ENCODE data around the gene XKR8.

Gene XKR8

DNA sequence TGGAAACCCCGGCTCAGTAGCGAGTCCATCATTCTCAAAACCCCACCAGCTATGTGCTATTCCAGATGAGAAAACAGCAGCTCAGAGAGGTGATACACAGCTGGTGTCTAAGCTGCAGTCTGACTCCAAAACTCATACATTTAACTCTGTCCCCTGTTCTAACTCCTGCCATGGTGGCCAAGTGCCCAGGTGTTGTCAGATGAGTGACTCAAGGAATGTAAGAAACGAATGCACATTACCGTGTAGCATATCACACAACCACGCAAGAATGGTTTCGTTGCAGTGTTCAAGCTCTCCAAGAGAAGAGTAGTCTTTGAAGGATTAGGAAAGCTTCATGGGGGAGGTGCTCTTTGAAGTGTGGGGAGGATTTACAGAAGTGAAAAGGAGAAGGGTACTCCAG, 4.7 kb upstream of the XKR8 start:
- no peak for DNase-seq (ENCODE audit: low read depth in 2 of 2, low spot score in 1 of 2)

DNA sequence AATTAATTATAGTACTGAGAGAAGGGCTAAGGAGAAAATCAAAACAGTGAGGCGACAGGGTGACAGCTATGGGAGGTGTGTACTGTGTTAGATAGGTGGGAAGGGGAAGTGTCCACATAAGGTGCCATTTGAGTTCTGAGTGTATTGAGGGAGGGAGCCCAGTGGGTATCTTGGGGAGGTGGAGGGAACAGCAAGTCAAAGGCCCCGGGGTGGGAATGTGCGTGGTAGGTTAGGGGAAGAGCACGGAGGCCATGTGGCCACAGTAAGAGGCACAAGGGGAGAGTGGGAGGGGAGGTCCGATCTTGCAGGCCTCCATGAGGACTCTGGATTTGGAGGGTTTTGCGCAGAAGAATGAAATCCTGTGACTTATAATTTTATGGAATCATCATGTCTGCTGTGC, 3.0 kb upstream of the XKR8 start:
- no peak for DNase-seq (ENCODE audit: low read depth in 2 of 2, low spot score in 1 of 2)

DNA sequence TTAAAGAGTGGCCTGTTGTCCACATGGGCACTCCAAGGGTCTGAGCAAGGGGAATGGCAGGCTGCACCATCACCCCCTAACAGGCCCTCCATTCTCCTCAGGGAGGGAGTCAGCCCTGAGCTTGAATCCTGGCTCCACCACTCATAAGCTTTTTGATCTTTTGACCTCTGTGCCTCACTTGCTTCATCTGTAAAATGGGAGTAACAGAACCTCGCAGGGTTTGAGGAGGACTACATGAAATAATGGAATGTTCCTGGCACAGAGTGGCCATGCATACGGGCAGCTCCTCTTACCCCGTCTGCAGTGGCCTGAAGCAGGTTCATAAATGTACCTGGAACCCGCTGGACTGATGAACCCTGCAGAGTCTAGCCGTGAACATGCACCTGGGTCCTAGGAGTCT, 2.1 kb upstream of the XKR8 start:
- no peak for DNase-seq (ENCODE audit: low read depth in 2 of 2, low spot score in 1 of 2)

DNA sequence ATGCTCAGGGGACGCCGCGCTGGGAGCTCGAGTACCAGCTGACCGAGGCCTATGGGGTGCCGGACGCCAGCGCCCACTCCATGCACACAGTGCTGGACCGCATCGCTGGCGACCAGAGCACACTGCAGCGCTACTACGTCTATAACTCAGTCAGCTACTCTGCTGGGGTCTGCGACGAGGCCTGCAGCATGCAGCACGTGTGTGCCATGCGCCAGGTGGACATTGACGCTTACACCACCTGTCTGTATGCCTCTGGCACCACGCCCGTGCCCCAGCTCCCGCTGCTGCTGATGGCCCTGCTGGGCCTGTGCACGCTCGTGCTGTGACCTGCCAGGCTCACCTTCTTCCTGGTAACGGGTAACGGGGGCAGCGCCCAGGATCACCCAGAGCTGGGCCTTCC, 1.3 kb upstream of the XKR8 start:
- DNase-seq (ENCODE audit: low read depth in 2 of 2, low spot score in 1 of 2) = no peak

DNA sequence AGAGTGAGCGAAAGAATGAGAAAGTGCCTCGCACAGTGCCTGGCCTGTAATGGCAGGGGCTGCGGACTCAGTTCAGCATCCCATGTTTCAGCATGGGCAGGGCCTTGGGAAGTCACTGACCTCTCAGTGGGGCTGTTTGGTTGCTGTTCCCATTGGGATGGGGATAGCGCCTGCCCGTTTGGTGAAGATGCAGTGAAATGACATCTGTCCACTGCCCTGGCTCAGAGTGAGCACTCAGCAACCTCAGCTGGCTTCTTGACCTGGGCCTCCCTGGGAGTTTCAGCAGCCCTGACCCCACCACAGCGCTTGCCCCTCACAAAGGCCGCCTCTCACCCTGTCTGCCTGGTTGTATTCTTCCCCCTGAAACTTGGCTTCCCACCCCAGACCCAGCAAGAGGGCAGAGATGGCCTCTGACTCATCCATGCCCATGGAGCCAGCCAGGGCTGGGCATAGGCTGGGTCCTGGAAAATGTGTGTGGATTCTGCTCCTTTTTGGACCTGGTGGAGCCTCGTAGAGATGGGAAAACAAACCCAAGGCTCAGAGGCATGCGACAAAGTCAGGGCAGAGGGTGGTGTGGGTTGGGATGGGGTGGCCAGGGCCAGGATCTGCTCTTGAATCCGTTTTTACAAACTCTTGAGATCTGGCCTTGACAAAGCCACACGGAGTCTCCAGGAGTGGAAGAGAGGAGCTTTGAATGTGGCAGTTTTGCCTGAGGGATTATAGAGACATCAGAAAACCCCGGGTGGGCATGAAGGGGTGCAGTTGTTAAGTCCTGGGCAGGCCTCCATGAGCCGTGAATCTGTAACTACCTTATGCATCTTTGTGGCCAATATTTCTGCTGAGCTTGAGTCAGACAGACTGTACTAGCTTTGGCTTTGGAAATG, 1.2 kb downstream of the XKR8 start:
- DNase-seq (ENCODE audit: low read depth in 2 of 2, low spot score in 1 of 2) = no peak

DNA sequence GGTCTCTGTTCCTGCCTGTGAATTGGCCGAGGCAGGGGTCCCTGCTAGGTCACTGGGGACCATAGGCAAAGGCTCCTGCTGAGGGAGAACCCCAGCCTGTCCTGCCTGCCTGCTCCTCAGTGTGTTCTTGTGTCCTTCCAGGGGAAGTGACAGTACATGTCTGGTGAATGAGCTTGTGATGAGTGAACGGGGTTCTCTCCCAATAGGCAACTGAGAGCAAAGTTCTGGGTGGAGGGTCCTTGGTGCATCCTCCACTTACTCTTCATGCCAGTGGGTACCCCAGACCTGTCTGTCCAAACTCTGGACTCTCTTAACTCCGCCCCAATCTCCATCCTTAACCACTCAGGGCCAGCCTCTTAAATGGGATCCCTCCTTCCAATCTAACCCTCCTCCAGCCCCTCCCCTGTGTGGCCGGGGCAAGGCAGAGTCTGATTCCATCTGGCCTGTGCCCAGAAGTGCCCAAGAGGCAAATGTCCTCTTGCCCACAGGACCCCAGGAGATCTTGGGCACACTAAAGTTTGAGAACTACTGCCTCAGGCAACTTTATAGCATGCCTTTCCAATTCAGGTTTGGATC, 2.0 kb downstream of the XKR8 start:
- DNase-seq (ENCODE audit: low read depth in 2 of 2, low spot score in 1 of 2) = no peak

DNA sequence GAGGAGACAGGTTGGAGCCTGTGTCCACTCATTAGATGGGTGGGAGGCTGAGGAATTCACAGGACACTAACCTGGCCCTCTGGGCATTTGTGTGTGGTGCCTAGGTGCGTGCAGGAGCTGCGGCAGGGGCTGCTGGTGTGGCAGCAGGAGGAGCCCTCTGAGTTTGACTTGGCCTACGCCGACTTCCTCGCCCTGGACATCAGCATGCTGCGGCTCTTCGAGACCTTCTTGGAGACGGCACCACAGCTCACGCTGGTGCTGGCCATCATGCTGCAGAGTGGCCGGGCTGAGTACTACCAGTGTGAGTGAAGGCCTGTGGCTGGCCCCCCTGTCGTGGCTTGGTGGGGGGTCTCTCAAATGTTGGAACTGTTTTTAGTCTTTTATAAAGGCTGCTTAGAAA, 3.6 kb downstream of the XKR8 start:
- DNase-seq (ENCODE audit: low read depth in 2 of 2, low spot score in 1 of 2) = no peak

DNA sequence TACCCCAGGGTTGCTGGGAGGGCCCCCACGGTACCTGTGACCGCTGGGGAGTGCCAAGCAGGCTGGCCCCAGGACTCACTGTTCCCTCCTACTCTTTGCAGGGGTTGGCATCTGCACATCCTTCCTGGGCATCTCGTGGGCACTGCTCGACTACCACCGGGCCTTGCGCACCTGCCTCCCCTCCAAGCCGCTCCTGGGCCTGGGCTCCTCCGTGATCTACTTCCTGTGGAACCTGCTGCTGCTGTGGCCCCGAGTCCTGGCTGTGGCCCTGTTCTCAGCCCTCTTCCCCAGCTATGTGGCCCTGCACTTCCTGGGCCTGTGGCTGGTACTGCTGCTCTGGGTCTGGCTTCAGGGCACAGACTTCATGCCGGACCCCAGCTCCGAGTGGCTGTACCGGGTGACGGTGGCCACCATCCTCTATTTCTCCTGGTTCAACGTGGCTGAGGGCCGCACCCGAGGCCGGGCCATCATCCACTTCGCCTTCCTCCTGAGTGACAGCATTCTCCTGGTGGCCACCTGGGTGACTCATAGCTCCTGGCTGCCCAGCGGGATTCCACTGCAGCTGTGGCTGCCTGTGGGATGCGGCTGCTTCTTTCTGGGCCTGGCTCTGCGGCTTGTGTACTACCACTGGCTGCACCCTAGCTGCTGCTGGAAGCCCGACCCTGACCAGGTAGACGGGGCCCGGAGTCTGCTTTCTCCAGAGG, 6.8 kb downstream of the XKR8 start:
- DNase-seq (ENCODE audit: low read depth in 2 of 2, low spot score in 1 of 2) = no peak

DNA sequence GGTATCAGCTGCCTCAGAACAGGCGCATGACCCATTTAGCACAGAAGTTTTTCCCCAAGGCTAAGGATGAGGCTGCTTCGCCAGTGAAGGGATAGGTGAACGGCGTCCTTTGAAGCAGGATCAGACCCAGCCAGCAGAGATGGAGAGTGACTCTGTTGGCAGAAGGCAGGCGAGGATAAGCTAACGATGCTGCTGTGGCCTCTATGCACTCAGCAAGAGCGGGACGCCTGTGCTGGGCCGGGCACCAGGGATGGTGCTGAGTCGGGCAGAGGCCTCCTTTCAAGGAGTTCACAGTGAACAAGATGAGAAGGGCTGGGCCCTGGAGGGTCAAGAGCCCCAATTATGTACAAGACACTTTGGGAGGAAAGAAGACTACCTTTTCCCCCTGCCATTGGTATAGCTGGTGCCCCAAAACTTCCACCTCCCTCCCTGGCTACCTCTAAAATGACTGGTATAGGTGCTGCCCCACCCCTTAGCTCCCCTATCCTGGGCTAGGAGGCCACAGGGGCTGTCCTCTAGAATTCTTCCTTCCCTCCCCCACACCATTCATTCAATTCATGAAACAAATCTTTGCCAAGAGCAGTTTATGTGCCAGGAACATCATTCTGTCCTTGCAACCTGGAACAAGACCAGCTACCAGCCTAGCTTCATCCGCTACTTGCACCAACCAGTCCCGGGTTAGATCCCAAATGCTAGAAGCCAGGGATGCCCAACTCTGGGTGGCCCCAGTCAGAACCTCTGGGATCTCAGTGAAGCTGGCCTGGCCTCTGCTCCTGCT, 7.5 kb downstream of the XKR8 start:
- DNase-seq (ENCODE audit: low read depth in 2 of 2, low spot score in 1 of 2) = no peak

DNA sequence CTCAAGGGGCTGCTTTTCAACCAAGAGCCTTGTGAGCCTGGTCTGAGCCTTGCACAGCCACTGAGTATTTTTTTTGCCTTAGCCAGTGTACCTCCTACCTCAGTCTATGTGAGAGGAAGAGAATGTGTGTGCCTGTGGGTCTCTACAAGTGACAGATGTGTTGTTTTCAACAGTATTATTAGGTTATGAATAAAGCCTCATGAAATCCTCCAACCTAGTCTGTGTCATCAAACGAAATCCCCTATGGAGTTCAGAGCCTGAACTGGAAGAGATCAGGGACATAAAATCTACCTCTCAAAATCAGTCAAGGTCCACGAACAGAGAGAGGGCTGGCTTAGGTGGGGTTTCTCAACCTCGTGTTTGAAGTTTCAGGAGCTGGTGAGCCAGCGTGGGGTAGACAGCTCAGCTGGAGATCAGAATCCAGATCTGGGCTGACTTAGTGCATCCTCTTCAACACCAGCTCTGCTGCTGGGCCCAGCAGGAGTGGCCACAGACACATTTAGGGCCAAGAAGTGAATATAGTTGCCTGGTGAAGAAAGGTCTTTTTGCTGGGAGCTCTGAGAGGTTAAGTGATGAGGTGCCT, 8.2 kb downstream of the XKR8 start:
- DNase-seq (ENCODE audit: low read depth in 2 of 2, low spot score in 1 of 2) = no peak

DNA sequence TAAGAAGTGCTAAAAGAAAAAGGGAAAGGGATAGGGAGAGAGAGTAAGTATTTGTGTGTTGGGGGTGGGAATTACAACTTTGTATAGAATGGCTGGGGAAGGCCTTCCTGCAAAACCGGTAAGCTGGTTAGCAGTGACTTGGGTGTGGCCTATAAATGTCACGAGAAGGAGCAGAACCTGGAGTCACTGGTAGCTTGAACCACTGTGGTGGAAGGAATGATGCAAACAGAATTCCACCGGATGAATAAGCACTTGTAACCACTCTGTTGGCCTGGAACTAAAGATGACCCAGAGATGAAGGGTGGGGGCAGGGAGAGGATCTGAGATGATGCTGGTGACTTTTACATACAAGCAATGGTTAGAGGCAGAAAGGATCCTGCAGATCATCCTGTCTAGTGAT, 8.9 kb downstream of the XKR8 start:
- DNase-seq (ENCODE audit: low read depth in 2 of 2, low spot score in 1 of 2) = no peak

DNA sequence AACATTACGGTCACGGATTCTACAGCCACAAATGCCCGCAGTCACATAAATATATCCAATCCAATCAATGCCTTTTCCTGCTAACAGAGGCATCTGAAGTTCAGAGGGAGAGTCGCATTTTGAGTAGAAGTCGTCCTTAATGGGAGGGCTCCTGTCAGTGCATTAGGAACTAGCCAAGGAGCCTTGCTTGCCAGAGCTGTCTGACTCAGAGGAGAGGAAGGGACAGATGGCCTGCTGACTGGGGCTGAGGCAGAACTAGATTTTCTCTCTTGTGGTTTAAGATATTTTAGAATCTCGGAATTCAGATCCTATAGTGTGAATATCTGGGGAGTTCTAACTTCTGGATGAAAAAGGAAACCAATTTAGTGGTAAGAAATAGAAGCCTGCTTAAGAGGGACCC, 10.6 kb downstream of the XKR8 start:
- no peak for DNase-seq (ENCODE audit: low read depth in 2 of 2, low spot score in 1 of 2)

DNA sequence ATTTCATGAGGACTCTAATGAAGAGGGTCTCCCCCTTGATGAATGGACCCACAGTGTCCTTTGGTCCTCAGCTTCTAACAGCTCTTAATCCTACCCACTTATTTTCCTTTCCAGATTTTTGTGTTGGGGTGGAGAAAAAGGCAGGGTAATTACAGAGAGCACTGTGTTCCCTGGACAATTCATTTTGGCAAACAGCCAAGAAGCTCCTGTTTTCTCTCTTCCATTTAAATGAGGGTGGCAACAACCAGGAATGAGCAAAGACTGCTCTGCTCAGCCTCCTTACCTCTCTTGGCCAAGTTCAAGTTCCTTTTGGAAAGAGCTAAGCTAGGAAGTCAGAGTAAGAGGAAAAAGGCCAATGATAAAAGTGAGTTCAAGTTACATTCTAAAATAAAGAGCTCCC, 11.9 kb downstream of the XKR8 start:
- DNase-seq (ENCODE audit: low read depth in 2 of 2, low spot score in 1 of 2) = no peak

DNA sequence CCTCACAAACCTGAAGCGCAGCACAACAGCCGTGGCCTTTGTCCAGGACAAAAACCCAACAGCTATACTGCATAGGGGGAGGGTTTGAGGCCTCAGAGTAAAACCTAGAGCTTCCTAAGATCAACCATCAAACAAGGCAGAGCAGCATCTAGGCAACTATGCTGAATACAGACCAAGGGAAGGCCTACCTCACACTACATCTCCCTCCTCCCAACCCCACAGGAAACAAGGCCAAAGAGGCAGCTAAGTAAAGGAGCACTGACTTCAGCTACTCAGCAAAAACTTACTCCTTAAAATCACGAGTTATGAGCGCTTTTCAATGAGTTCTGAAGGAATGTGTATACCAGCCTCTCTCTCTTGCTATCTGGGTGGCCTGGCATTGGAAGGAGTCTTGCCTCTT, 12.4 kb downstream of the XKR8 start:
- DNase-seq (ENCODE audit: low read depth in 2 of 2, low spot score in 1 of 2) = no peak

DNA sequence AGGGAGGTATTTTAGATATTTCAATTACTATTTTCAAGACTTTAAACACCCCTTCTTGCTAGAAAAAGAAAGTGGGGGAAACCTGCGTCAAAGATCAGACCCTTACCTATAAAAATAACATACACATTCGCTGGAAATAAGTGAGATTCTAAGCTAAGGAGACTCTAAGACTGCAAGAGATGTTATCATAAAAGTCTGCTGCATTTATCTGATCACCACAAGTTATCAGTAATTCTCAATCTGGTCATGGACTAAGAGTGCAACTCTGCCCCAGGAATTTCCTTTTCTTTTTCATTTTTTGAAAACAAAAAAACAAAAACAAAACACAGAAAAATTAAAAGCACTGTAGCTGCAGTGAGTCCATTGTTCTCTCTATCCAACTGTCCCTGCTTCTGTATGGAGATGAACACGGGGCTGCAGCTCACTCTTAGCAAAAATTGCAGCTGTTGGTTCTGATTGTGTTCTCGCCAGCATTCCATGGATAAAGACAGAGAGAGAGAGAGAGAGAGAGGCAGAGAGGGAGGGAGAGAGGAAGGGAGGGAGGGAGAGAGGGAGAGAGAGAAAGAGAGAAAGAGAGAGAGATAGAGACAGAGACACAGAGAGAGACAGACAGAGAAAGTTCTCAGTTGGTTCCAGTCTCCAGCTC, 14.1 kb downstream of the XKR8 start:
- DNase-seq (ENCODE audit: low read depth in 2 of 2, low spot score in 1 of 2) = no peak

DNA sequence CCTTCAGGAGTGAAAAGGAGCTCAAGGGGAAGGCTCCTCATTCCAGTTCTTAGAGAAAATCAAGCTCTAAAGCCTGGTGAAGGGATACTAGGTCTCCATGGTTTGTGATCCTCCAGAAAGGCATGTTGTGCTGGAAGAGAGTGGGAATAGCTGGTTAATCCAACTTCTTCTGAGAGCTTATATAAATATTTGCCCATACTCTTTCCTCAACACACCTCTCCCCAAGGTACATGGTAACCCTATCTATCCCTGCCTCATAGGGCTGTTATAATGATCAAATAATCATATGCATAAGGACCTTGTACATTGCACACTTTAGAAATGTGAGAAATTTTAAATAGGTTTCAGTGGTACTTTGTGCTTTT, 14.6 kb downstream of the XKR8 start:
- DNase-seq (ENCODE audit: low read depth in 2 of 2, low spot score in 1 of 2) = no peak

DNA sequence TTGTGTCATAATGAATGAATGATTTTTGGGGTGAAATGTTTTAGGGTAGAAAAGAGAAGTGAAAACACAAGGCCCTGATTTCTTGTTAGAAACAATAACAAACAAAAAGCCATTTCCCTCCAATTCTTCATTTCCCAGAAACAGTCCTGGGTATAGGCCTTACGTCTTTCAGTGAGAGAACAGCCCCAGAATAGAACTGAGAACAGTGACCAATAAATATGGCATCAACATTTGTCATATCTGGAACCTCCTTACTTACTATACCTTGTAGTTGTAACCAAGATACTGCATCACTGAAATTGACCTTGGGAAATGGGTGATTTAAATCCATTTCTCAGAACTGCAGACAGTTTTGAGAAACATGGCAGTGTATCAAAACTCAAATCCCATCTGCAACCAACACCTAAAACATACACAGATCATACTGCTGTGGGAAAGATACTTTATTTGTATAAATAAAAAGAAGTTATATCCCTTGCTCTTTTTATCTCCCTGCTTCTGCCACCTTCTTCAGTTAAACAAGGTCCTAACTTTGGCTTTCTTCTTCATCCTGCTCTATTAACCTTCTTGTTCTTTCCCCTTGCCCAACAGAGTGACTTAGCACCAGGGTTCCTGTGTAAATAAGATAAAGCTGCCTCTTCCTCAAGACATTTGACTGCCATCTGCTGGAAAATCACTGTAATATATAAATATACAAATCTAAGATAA, 19.5 kb downstream of the XKR8 start:
- no peak for DNase-seq (ENCODE audit: low read depth in 2 of 2, low spot score in 1 of 2)

DNA sequence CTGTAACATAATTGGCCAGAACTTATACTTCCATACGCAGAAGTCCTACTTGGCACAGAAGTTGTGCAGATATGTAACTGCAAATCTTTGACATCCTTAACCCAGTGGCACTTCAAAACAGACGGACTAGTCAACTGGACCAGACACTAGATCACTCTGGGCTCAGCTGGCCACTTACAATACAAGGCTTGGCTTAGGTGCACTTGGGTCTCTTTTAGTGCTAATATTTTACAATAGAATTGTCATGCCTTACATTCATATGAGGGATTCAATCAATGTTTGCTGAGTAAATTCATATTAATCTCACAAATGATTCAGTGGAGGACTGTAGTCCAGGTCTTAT, 20.1 kb downstream of the XKR8 start:
- DNase-seq (ENCODE audit: low read depth in 2 of 2, low spot score in 1 of 2) = no peak

DNA sequence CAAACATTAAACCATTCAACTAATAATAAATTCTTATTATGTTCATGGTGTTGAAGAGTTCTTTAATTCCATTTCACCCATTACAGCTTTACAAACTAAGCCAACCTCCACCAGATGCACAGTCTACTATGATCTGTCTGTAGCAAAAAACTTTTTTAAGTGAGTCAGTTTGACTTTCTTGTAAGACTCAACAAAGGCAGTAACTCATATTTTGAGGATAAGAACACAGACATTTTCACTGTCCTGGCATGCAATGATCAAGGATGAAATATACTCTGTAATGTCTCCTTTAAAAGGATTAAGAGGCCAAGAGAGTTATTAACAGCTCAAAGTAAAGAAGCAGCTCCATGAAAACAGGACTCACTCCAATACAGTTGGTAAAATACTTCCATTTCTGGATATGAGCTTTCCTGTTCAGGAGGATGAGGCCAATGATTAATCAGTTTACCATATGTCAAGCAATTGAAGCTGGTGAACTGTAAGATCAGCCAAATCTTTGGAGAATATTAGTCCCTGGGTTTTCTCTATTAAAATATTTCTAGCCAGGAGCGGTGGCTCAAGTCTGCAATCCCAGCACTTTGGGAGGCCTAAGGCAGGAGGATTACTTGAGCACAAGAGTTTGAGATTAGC, 20.6 kb downstream of the XKR8 start:
- no peak for DNase-seq (ENCODE audit: low read depth in 2 of 2, low spot score in 1 of 2)

DNA sequence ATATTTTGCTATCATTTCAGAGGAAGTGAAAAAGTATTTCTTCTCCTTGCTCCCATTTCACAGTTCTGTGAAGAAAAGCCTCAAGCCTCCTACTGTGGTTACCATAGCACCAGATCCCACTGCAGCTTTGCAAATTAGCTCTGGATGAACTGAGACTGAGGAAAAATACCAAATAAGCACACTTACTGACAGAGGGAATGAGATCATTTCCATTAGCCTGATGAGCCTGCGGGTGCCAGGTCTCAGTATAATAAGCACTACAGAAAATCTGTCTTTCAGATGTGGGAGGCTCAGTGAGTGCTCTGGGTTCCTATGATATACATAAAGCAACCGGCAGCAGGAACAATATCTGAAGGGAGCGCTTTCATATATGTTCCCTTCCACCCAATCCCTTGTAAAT, 21.4 kb downstream of the XKR8 start:
- no peak for DNase-seq (ENCODE audit: low read depth in 2 of 2, low spot score in 1 of 2)
